HepG2 (cell line): ENCODE measurements around the gene RAB3A. TPM values are rescaled to one million over a fixed set of nuclear protein-coding genes. Genes with fewer than 3 reads are reported as not detected.

Source experiments
- ERF ChIP-seq: IDR thresholded peaks from 2 replicates; pipeline ENCODE4 v1.6.1; 2018; ENCODE audit warnings: missing biosample characterization, missing genetic modification reagents
- MEIS2 ChIP-seq: sonication (generic); formaldehyde crosslinking; IDR thresholded peaks from 2 replicates; pipeline ENCODE4 v1.9.0; 2021; ENCODE audit warnings: mild to moderate bottlenecking, missing genetic modification reagents
- TEAD2 ChIP-seq: sonication (generic); formaldehyde crosslinking; IDR thresholded peaks from 2 replicates; pipeline ENCODE4 v1.9.0; 2021; ENCODE audit warnings: missing genetic modification reagents
- ZNF142 ChIP-seq: sonication (generic); formaldehyde crosslinking; IDR thresholded peaks from 2 replicates; pipeline ENCODE4 v1.4.0; 2020; ENCODE audit warnings: missing genetic modification reagents
- ZNF629 ChIP-seq: sonication (generic); formaldehyde crosslinking; conservative IDR thresholded peaks from 2 replicates; pipeline ENCODE4 v1.5.0; 2020; ENCODE audit warnings: missing genetic modification reagents
- ZNF879 ChIP-seq: sonication (generic); formaldehyde crosslinking; IDR thresholded peaks from 2 replicates; pipeline ENCODE4 v1.8.1; 2023; ENCODE audit warnings: missing genetic modification reagents
- polyA plus RNA-seq, 8 experiments: library from polyadenylated mRNA; depleted of rRNA in 3 of 8; stranded (reverse) in 7 of 8; unstranded in 1 of 8; fragments of >200 nt; fragmentation: Illumina TruSeq in 4 of 8; extraction: Trizol in 4 of 8; gene quantifications; 2 replicates each; pipeline versions ENCODE4 v1.2.1 to v1.2.3, GENCODE V29; 2011 to 2016; ENCODE audit warnings: low read depth in 4 of 8, missing spikeins in 1 of 8, mixed read lengths in 1 of 8; ENCODE audit not compliant: insufficient read depth in 1 of 8
- total RNA-seq, 5 experiments: library from RNA; depleted of rRNA; stranded (reverse); fragments of >200 nt; fragmentation: Illumina TruSeq; extraction: Trizol; gene quantifications; 2 replicates each; pipeline ENCODE4 v1.2.3, GENCODE V29; 2016; ENCODE audit warnings: low read depth in 1 of 5

Gene RAB3A
- total and polyA plus RNA-seq, 2 of the 13 experiments (the other 11 are each of a cell fraction or from before 2014, with no cell fraction given) = 0.58 to 0.98 TPM

GRCh38 chr19:18208098-18208951 lies 4.5 kb upstream of the RAB3A start (continued):
- no peak for TF ChIP-seq ZNF142 (CRISPR knock-in tag)
- no peak for TF ChIP-seq TEAD2
- TF ChIP-seq ZNF629 (CRISPR knock-in tag) = peak; percentile 93
- TF ChIP-seq MEIS2 (CRISPR knock-in tag) = no peak
- TF ChIP-seq ERF (CRISPR knock-in tag) = 0 out of 2 replicates have a peak, but pooled peaks have one; percentile 22
- no peak for TF ChIP-seq ZNF879 (CRISPR knock-in tag)
